Measurements from ENCODE around the gene LSM2.

LSM2 gene

DNA sequence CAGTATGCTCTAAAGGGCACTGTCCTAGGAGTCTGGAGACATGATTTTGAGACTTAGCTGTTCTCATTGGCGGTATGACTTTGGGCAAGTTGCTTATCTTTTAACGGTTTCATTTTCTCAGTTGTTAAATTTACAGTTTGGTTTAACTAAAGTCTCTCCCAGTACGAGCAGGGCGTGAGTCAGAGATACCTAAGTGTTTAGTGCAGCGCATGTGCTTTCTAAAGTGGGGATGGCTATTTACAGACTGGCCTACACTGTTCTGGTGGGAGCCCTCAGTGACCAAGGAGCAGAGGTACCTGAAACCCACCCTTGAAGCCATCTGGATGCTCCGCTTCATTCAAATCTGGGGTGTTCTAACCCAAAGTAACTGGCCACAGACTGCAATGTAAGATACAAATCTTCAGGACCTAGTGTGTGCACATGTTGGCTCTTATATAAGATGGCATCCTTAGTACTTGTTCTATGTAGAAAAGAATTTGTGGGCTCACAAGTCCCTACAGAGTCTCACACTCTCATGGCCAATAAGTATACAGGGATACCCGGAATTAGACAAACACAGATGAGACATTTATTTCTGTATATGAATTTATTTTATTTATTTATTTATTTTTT, 56.2 kb downstream of the LSM2 start:
- DNase-seq (ENCODE audit: low read depth, low spot score) = no peak

DNA sequence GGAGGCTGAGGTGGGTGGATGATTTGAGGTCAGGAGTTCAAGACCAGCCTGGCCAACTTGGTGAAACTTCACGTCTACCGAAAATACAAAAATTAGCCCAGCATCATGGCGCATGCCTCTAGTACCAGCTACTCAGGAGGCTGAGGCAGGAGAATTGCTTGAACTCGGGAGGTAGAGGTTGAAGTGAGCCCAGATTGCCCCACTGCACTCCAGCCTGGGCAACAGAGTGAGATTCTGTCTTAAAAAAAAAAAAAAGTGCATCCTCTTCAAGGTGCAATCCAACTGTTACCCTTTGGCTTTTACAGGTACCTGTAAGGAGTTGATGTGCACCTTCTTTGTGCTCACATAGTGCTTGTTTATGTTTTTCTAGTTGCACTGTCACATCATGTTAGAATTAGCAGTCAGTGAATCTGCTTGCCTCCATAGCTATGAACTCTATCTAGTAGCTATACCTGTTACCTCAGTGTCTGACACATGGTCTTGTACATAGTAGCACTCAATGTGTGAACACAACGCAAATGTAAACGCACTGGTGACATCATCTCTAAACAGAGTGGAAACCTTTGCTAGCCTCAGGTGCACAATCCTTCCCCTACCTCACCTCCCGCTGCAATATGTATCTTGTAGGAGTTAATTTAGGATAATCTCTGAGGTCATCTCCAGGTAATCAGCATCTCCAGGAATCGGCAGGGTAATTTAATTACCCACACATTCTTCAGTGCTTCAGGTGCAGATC, 57.3 kb downstream of the LSM2 start:
- no peak for DNase-seq (ENCODE audit: low read depth, low spot score)

Data from ELF-1 (cell line).